Epithelial cell of esophagus (primary cell): ENCODE results near the gene REC8.

ENCODE experiments used
- DNase-seq: peaks from one replicate; pipeline ENCODE4 v3.0.0; 2010; ENCODE audit warnings: low read depth
- H3K4me3 ChIP-seq: 2 replicates; pipeline ENCODE4 v1.5.1; 2011; ENCODE audit warnings: mild to moderate bottlenecking, low read length, control low read depth
- CTCF ChIP-seq: IDR thresholded peaks from 2 replicates; pipeline ENCODE4 v1.5.1; 2011; ENCODE audit warnings: low read depth, mild to moderate bottlenecking, low read length, control low read depth, inconsistent platforms; ENCODE audit not compliant: insufficient read depth; ENCODE audit errors: missing control alignments

Gene REC8

DNA sequence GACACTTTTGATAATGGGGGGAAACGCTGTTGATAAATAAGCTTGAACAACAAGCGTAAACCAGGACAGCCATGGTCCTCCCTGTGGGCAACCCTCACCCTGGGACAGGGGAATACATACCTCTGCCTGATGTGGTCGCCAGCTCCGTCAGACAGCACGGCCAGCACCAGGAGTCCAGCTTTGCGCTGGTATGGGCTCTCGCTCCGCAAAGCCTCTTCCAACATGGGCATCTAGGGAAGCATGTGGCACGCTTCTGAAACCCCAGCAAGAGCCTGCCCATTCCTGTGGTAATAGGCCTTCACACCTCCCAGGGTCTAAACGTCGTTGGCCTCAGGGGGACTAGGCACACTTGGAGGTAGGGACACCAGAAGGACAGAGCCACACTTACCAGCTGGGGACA, 13.9 kb downstream of the REC8 start:
- H3K4me3 ChIP-seq = no peak overlapping the region
- DNase-seq = no peak
- no peak for TF ChIP-seq CTCF

DNA sequence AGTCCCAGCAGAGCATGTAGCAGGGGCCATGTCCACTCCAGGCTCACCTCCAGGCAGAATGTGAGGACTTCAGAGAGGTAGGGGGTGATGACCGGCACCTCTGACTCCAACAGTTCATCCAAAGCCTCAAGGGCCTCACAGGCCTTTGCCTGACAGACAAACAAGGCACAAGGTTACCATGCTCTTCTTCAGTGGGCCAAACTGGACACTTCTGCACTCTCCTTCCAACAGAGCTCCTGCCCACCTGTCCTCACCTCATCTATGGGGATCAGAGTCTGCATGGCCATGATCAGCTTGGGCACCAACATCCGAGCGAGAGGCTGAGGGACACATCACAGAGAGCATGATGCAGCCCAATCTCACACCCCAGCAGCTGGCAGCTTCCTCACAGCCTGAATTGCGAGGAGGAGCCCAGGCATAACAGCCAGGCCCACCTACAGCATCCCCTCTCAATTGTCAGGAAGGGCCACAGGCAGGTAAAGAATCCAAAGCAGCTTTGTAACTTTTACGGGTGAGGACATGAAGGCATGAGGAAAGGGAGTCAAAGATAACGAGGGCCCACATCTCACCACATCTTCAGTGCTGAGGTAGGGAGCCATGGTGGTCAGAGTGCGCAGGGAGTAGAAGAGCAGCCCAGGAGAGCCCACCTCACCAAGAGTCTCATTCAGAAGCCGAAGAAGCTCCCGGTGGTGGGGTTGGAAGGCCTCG, 15.1 kb downstream of the REC8 start:
- no peak overlapping the region for H3K4me3 ChIP-seq
- no peak for DNase-seq
- no peak for TF ChIP-seq CTCF

GRCh38 chr14:24187539-24187915, 15.6 kb downstream of the REC8 start:
- peak overlapping the region; percentile 85 for H3K4me3 ChIP-seq
- no peak for TF ChIP-seq CTCF
- DNase-seq = no peak

GRCh38 chr14:24188251-24189058, 16.6 kb downstream of the REC8 start, which contains the start of gene IPO4:
TSS of gene IPO4 (minus strand) at chr14:24188816. CDS start at chr14:24188787, 29 bp downstream.
- peak within 1 kb of the TSS; percentile 85 for H3K4me3 ChIP-seq
- no peak for TF ChIP-seq CTCF
- peak; percentile 98 for DNase-seq

DNA sequence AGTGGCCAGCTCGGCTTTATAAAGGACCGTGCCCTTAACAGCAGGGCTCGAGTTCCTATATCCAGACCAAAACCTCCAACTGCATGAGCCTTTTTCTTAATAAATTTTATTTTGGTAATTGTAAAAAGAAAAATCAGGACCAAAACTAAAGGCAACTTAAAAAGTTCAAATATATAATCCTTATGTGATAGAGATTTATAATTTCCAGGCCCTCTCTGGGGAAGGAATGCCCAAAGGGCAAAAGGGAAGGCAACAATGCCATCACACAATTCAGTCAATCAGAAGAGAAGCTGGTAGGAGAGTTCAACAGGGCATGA, 17.1 kb downstream of the REC8 start:
- no peak for DNase-seq

GRCh38 chr14:24189460-24189859, 17.6 kb downstream of the REC8 start:
- no peak overlapping the region for H3K4me3 ChIP-seq

More for the DNA sequence above, 17.1 kb downstream of the REC8 start:
- peak overlapping the region; percentile 85 for H3K4me3 ChIP-seq
- no peak for TF ChIP-seq CTCF

More at GRCh38 chr14:24189460-24189859, 17.6 kb downstream of the REC8 start:
- TF ChIP-seq CTCF = no peak
- no peak for DNase-seq
